GM18907 (cell line): ENCODE data around the gene RABGAP1L.

Source experiments
- ATAC-seq: cut with Tn5 transposase; IDR thresholded peaks from one replicate; pipeline ENCODE4 v1.9.1; 2021; ENCODE audit warnings: mild to moderate bottlenecking, moderate library complexity; ENCODE audit not compliant: unreplicated experiment

RABGAP1L gene

GRCh38 chr1:174900317-174900716, 741.0 kb downstream of the RABGAP1L start:
- no peak for ATAC-seq

- ATAC-seq: no peak
These were observed 743.3 kb downstream of the RABGAP1L start for GRCh38 chr1:174902531-174903099.

GRCh38 chr1:174911606-174912005, 752.3 kb downstream of the RABGAP1L start:
- ATAC-seq: no peak

GRCh38 chr1:174912264-174912663, 752.9 kb downstream of the RABGAP1L start:
- no peak for ATAC-seq

GRCh38 chr1:174913225-174913903, 754.0 kb downstream of the RABGAP1L start:
- no peak for ATAC-seq

- ATAC-seq: no peak
These were observed 755.7 kb downstream of the RABGAP1L start for GRCh38 chr1:174914991-174915390.

GRCh38 chr1:174916846-174917245, 757.5 kb downstream of the RABGAP1L start:
- ATAC-seq: peak; percentile 51

GRCh38 chr1:174920093-174920492, 760.8 kb downstream of the RABGAP1L start:
- no peak for ATAC-seq

- no peak for ATAC-seq
These were observed 762.8 kb downstream of the RABGAP1L start for GRCh38 chr1:174922121-174922520.

- no peak for ATAC-seq
These were observed 764.5 kb downstream of the RABGAP1L start for GRCh38 chr1:174923820-174924219.

- no peak for ATAC-seq
These were observed 769.2 kb downstream of the RABGAP1L start for GRCh38 chr1:174928541-174928940.

- no peak for ATAC-seq
These were observed 771.9 kb downstream of the RABGAP1L start for GRCh38 chr1:174931214-174931613.

GRCh38 chr1:174932587-174932986, 773.3 kb downstream of the RABGAP1L start:
- no peak for ATAC-seq

GRCh38 chr1:174935961-174936727, 776.8 kb downstream of the RABGAP1L start:
- no peak for ATAC-seq

GRCh38 chr1:174938281-174939007, 779.1 kb downstream of the RABGAP1L start:
- ATAC-seq: no peak

GRCh38 chr1:174939775-174940545, 780.6 kb downstream of the RABGAP1L start:
- ATAC-seq: no peak

- no peak for ATAC-seq
These were observed 781.4 kb downstream of the RABGAP1L start for GRCh38 chr1:174940646-174941175.

- no peak for ATAC-seq
These were observed 783.4 kb downstream of the RABGAP1L start for GRCh38 chr1:174942547-174943255.

- no peak for ATAC-seq
These were observed 786.7 kb downstream of the RABGAP1L start for GRCh38 chr1:174946031-174946430.

GRCh38 chr1:174949061-174949460, 789.7 kb downstream of the RABGAP1L start:
- no peak for ATAC-seq
